GM03348 (cell line): ENCODE results near the gene SIRPB1.
"Not testable (repeated sequence)": the region's sequence is repeated elsewhere in the genome, so short reads cannot be mapped to it uniquely, and the experiment has no call there.

Source experiments
- DNase-seq: peaks from one replicate; pipeline ENCODE4 v3.0.0; 2012; ENCODE audit warnings: low spot score

Gene SIRPB1

DNA sequence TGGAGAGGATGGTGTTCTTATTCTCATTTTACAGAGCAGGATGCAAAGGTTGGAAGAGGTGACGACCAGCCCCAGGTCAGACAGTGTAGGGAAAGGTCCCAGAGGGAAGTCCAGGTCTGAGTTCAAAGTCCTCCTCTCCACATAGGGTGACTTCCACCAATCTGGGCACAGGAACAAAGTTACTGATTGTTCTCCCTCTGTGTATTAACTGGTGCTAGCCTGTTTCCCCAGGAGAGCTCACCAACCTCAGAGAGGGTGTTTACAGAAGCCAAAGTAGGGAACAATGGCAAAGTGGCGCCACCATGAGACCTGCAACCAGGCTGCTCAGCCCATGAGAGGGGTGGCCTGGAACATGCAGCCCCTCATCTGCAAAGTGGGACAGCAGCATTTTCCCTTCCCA, 16.8 kb upstream of the SIRPB1 start:
- DNase-seq: no peak

DNA sequence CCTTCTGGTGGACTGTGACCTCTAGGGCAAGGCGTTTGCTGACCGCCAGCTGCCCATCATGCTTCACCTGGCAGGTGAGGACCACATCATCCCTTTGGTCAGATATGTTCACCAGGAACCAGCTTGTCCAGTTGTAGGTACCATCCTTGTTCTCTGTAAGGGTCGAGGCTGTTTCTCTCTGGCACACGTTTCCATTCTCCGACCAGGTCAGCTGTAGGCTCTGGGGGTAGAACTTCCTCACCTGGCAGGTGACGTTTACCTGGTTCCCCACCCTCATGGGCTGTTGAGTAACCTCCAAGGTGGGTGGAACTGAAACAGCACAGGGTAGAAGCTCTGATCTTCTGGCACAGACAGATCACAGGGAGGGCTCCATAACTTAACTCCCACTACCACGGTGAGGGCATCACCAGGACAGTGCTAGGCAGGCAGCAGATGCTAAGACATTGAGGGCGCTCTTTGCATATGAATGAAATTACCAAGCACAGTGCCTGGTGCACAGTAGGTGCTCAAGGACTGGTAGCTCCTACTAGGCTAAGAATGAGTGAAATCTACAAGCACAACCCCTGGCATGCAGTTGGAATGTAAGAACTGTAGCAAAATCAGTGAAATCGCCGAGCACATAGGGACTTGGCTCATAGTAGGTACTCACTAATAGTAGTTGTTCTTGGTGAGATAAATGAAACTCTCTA, 15.6 kb upstream of the SIRPB1 start:
- DNase-seq: no peak

GRCh38 chr20:1633535-1633934, 13.7 kb upstream of the SIRPB1 start:
- no peak for DNase-seq

DNA sequence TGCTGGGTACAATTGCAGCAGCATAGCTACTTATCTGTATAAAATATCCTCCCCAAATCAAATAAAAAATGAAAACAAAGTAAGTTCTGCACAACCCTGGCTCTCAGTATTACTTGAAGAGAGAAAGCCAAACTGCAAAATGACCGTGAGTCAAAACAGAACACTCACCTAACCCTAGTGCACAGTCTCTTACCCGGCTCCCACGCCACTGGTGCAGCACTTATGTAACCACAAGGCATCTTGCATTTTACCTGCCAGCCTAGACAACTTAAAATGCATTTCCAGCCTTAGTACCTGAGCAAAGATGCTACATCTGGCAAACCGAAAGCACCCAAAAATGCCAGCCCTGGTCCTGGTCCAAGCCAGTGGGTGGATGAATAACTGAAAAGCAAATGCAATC, 12.4 kb upstream of the SIRPB1 start:
- no peak for DNase-seq

DNA sequence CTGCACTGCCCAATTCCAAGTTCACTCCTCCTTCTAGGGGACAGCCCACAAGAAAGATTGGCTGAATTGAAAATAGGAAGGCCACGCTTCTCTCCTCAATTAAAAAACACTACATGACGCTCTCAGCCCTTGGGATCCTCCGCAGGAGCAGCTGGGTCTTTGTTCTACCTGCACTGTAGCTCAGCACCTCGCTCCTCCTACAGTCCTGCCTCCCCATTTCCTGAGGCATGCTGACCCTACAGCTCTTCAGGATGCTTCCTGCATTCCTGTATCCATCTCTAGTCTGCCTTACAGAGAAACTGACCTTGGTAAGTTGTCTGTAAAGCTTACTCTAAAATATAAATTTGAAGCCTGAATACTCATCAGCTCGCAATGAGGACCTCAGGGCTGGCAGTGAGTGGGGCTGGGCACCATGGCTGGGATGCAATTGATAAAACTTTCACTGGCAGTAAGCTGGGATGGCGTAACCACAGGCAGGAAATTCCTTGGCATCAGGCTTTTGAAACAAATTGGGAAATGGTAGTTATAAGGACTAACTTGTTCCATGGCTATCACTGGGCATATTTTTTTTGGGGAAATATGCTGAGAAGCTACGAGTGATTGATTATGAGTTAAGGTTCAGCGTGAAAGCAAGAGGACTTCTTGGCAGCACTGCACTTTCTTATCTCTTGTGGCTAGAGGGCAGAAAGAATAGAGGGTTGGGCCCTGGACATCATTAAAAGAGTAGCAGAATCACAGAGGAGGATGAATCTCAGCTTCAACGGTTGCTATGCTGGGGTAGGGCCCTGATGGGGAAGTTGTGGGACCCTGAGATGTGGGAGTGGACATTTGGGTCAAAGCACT, 11.7 kb upstream of the SIRPB1 start:
- peak; percentile 25 for DNase-seq

- DNase-seq: no peak
Measured at GRCh38 chr20:1630186-1630585, 10.4 kb upstream of the SIRPB1 start.

DNA sequence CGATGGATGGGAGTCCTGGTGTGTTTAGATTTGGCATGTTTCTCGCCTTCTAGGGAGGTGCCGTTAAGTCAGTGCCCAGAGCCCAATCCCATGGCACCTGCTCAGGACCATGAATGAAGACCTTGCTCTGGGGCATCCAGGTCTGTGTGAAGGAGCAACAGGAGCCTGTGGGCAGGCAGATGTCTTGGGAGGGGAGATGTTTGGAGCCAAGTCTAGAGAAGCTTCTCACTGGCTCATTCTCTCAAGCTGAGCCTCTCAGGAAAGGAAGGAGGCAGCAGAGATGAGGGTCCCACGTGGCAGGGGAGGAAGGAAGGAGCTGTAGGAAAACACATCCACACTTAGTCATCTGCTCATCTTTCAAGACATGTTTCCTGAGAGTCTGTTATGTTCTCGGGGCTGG, 9.5 kb upstream of the SIRPB1 start:
- no peak for DNase-seq

GRCh38 chr20:1628621-1629020, 8.8 kb upstream of the SIRPB1 start:
- DNase-seq: no peak

DNA sequence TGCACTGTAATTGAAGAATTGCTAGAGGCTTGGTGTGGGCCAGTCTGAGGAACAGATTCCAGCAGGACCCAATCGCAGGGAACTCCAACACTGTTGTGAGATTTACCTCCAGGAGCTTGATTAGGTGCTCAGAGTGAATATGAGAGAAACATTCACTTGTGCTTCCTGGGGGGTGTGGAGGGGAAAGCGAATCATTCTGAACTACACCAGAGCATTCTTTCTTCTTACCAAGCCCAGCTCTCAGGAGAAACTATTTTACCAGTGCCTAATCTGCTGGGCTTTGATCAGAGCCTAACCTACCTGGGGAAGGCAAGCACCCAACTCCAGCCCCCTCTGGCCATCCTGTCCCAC, 7.4 kb upstream of the SIRPB1 start:
- peak; percentile 1 for DNase-seq

GRCh38 chr20:1626528-1627199, 6.9 kb upstream of the SIRPB1 start:
- peak; percentile 3 for DNase-seq

DNA sequence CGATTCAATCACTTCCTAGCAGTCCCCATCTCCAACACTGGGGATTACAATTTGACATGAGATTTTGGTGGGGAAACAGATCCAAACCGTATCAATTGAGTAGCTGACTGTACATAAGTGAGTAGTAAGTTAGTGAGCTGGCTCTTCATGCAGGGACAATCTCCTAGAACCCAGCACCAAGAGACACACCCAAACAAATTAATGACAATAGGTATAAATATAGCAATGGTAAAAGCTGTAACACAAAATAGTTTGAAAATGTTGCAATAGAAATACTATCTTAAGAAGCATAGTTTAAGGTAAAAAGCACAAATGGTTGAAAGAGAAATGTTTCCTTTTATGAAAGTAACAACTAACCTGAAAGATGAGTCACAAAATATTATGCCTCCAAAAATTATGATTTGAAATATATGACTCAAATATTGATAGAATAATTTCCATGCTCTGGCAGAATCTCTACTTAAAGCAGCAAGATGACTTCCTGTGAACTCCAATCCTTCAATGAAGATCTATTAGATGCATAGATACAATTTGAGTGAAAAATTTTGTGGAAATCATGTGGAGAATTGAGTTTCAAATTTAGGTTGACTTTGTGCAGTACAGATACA, 5.4 kb upstream of the SIRPB1 start:
- DNase-seq: peak; percentile 0

GRCh38 chr20:1623501-1624205, 3.8 kb upstream of the SIRPB1 start:
- DNase-seq: peak; percentile 1

GRCh38 chr20:1622450-1622849, 2.6 kb upstream of the SIRPB1 start:
- DNase-seq: no peak

DNA sequence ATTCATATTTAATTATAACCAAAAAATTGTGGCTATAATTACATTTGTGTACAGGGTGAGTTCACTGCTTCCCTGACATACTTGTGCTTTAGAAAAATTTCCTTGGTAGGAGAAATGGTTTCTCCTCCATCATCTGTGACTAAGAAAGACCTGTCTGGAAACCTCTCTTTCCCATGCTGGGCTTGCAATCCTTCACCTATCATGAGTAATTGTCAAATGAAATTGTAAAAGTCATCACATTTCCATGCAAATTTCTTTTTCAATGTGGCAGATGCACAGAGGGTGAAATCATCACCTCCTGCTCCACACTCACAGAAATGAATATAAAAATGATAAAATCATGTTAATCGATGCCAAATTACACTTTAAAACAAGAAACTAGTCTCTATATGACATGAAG, 1.5 kb upstream of the SIRPB1 start:
- DNase-seq: no peak

DNA sequence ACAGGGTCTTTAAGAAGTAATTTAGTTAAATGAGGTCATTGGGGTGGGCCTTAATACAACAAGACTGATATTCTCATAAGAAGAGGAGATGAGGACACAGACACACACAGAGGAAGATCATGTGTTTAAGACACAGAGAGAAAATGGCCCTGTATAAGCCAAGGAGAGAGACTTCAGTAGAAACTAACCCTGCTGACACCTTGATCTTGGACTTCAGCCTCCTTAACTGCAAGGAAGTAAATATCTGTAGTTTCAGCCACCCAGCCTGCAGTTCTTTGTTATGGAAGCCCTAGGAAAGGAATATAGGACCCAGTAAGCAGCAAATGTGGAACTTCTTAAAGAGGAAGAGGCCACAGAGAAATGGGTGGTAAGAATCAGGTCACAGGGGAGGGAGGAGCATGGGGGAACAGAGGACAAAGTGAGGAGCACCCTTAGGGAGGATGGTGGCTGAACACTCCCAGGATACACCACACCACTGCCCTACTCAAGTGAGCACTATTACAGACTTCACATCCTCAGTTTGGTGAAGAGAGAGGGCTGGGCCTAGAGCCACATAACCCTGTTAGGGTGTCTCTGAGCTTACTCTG, 762 bp downstream of the SIRPB1 start:
- no peak for DNase-seq

DNA sequence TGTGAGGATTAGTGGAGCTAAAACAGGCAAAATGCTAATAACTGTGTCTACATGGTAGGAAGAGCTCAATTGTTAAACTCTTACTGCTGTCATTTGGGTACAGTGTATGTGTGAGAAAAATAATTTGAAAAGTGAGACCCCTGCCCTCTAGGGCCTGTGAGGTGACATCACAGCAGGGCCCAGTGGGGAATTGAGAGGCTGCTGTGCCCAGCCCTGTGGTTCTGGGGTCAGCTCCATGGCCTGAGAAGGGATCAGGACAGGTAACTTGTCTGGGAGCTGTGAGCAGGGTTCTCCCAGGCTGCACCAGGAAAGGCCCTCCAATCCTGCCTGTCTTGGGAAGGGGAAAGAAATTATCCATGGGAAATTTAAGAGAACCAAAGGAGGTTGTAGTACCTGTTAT, 1.3 kb downstream of the SIRPB1 start:
- DNase-seq: no peak

GRCh38 chr20:1616858-1617434, 2.9 kb downstream of the SIRPB1 start:
- no peak for DNase-seq

DNA sequence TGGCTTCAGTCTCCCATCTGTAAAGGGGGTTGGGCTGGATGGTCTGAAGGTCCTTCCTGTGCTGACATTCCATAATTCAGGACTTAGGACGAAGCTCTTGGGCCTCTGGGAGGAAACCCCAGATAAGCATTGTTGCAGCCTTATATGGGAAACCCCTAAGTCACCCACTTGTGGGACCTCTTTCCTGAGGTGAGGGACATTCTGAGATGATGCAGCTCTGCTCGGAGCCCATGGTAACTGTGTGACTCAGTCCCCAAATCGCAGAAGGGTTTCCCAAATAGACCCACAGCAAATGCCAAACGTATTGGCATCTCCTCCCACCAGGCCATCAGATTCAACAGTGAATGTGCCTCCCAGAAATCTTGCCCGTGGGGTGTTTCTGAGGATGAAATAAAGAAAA, 9.4 kb downstream of the SIRPB1 start:
- not testable (repeated sequence) for DNase-seq

DNA sequence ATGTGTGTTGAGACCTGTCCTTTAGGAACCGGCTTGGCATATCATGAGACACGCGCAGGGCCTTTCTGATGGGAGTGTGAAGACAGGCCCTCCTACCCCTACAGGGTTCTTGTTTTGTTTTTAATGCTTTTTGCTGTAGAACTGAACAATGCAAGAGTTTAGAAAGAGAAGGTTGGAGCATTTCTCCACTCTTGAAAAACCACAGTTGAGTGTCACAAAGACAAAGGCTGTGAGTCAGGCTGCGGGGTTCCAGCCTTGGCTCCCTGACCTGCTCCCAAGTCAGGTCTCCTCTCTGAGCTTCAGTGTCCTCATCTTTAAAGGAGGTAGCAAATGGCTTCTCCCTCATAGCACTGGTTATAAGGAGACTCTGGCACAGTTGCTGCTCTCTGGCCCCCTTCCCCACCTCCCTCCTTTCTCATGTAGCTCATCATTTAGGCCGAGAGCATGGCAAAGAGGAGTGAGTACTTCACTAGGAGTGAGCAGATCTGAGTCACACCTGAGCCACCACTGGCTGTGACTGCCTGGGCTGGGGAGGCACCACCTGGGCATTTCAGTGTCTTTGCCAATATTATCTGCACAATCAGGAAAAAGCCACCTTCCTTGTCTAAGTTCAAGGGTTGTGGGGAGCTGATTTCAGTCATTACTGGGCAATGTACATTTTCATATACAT, 11.0 kb downstream of the SIRPB1 start:
- DNase-seq: not testable (repeated sequence)

- DNase-seq: no peak
Measured at GRCh38 chr20:1600736-1601135, 19.1 kb downstream of the SIRPB1 start.

DNA sequence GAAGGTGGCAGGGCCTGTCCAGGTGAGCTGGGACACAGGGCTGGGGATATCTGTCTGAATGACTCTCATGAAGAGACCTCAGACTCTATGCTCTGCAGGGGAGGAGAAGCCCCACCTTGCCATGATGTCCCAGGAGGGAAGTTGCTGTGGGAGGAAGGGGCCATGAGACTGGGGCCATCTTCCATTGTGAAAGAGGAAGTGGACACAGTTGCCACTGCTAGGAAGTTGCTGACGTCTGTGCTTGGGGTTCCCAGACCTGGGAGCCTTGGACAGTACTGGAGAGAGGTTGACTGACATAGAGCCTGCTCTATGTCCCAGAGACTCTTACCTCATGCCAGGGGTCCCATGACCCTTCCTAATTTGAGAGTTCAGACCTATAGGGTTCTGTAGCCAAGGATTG, 24.5 kb downstream of the SIRPB1 start:
- no peak for DNase-seq
